ENCODE measurements around the gene RNF44.

The RNF44 gene

GRCh38 chr5:176527246-176528222 lies 9.7 kb downstream of the RNF44 start:
- Histone ChIP-seq H3K4me3 (ENCODE audit: low read length) (no peak overlapping the region), H3K27ac (ENCODE audit: low read depth, low read length) (no peak overlapping the region), H3K36me3 (ENCODE audit: insufficient read depth, low read length) (peaks cover 52% of the 10 kb centered on the region), H3K4me1 (ENCODE audit: insufficient read depth, low read length) (no peaks in the 10 kb centered on the region), H3K9ac (ENCODE audit: low read depth, low read length) (no peak overlapping the region), H3K9me3 (ENCODE audit: insufficient read depth, low read depth, low read length) (no peaks in the 10 kb centered on the region), H3K27me3 (ENCODE audit: insufficient read depth, low read length) (no peaks in the 10 kb centered on the region)
- 93% methylated on average over 34 of the region's 34 CpGs for WGBS

GRCh38 chr5:176526462-176526861 lies 10.7 kb downstream of the RNF44 start:
- H3K27me3 ChIP-seq (ENCODE audit: insufficient read depth, low read length): no peaks in the 10 kb centered on the region
- no peaks in the 10 kb centered on the region for H3K4me1 ChIP-seq (ENCODE audit: insufficient read depth, low read length)
- H3K4me3 ChIP-seq (ENCODE audit: low read length): no peak overlapping the region
- H3K9me3 ChIP-seq (ENCODE audit: insufficient read depth, low read depth, low read length): no peaks in the 10 kb centered on the region
- 97% methylated on average over 9 of the region's 9 CpGs for WGBS
- H3K27ac ChIP-seq (ENCODE audit: low read depth, low read length): no peak overlapping the region
- no peak overlapping the region for H3K9ac ChIP-seq (ENCODE audit: low read depth, low read length)
- peaks cover 46% of the 10 kb centered on the region for H3K36me3 ChIP-seq (ENCODE audit: insufficient read depth, low read length)

GRCh38 chr5:176525677-176526076 lies 11.5 kb downstream of the RNF44 start:
- Histone ChIP-seq H3K4me3 (ENCODE audit: low read length) (no peak overlapping the region), H3K27ac (ENCODE audit: low read depth, low read length) (no peak overlapping the region), H3K9ac (ENCODE audit: low read depth, low read length) (no peak overlapping the region), H3K4me1 (ENCODE audit: insufficient read depth, low read length) (no peaks in the 10 kb centered on the region), H3K27me3 (ENCODE audit: insufficient read depth, low read length) (no peaks in the 10 kb centered on the region), H3K9me3 (ENCODE audit: insufficient read depth, low read depth, low read length) (no peaks in the 10 kb centered on the region), H3K36me3 (ENCODE audit: insufficient read depth, low read length) (peaks cover 38% of the 10 kb centered on the region)
- WGBS: 94% methylated on average over 9 of the region's 9 CpGs

- Histone ChIP-seq H3K9ac (ENCODE audit: low read depth, low read length) (no peak overlapping the region), H3K4me1 (ENCODE audit: insufficient read depth, low read length) (no peaks in the 10 kb centered on the region), H3K4me3 (ENCODE audit: low read length) (no peak overlapping the region), H3K36me3 (ENCODE audit: insufficient read depth, low read length) (peaks cover 34% of the 10 kb centered on the region), H3K9me3 (ENCODE audit: insufficient read depth, low read depth, low read length) (no peaks in the 10 kb centered on the region), H3K27ac (ENCODE audit: low read depth, low read length) (no peak overlapping the region), H3K27me3 (ENCODE audit: insufficient read depth, low read length) (no peaks in the 10 kb centered on the region)
- WGBS: 97% methylated on average over 15 of the region's 15 CpGs
Observed at GRCh38 chr5:176524987-176525386, 12.2 kb downstream of the RNF44 start.

GRCh38 chr5:176524138-176524537 lies 13.1 kb downstream of the RNF44 start:
- Histone ChIP-seq H3K27ac (ENCODE audit: low read depth, low read length) (no peak overlapping the region), H3K27me3 (ENCODE audit: insufficient read depth, low read length) (no peaks in the 10 kb centered on the region), H3K9me3 (ENCODE audit: insufficient read depth, low read depth, low read length) (no peaks in the 10 kb centered on the region), H3K36me3 (ENCODE audit: insufficient read depth, low read length) (peaks cover 27% of the 10 kb centered on the region), H3K9ac (ENCODE audit: low read depth, low read length) (no peak overlapping the region), H3K4me3 (ENCODE audit: low read length) (no peak overlapping the region), H3K4me1 (ENCODE audit: insufficient read depth, low read length) (no peaks in the 10 kb centered on the region)
- 95% methylated on average over 6 of the region's 6 CpGs for WGBS

GRCh38 chr5:176521699-176522263 lies 15.4 kb downstream of the RNF44 start:
- Histone ChIP-seq H3K36me3 (ENCODE audit: insufficient read depth, low read length) (0 out of 2 replicates have a peak, but pooled peaks cover 4% of the 10 kb centered on the region), H3K27me3 (ENCODE audit: insufficient read depth, low read length) (no peaks in the 10 kb centered on the region), H3K27ac (ENCODE audit: low read depth, low read length) (no peak overlapping the region), H3K9ac (ENCODE audit: low read depth, low read length) (no peak overlapping the region), H3K4me3 (ENCODE audit: low read length) (no peak overlapping the region), H3K4me1 (ENCODE audit: insufficient read depth, low read length) (no peaks in the 10 kb centered on the region), H3K9me3 (ENCODE audit: insufficient read depth, low read depth, low read length) (no peaks in the 10 kb centered on the region)
- 71% methylated on average over 10 of the region's 10 CpGs for WGBS

GRCh38 chr5:176521286-176521685 lies 15.9 kb downstream of the RNF44 start:
- no peaks in the 10 kb centered on the region for H3K36me3 ChIP-seq (ENCODE audit: insufficient read depth, low read length)
- no peaks in the 10 kb centered on the region for H3K9me3 ChIP-seq (ENCODE audit: insufficient read depth, low read depth, low read length)
- H3K27ac ChIP-seq (ENCODE audit: low read depth, low read length): no peak overlapping the region
- H3K4me3 ChIP-seq (ENCODE audit: low read length): no peak overlapping the region
- 78% methylated on average over 7 of the region's 7 CpGs for WGBS
- no peaks in the 10 kb centered on the region for H3K27me3 ChIP-seq (ENCODE audit: insufficient read depth, low read length)
- H3K4me1 ChIP-seq (ENCODE audit: insufficient read depth, low read length): no peaks in the 10 kb centered on the region
- no peak overlapping the region for H3K9ac ChIP-seq (ENCODE audit: low read depth, low read length)

- 82% methylated on average over 14 of the region's 16 CpGs for WGBS
- Histone ChIP-seq H3K9ac (ENCODE audit: low read depth, low read length) (no peak overlapping the region), H3K4me1 (ENCODE audit: insufficient read depth, low read length) (no peaks in the 10 kb centered on the region), H3K27ac (ENCODE audit: low read depth, low read length) (no peak overlapping the region), H3K9me3 (ENCODE audit: insufficient read depth, low read depth, low read length) (no peaks in the 10 kb centered on the region), H3K36me3 (ENCODE audit: insufficient read depth, low read length) (no peaks in the 10 kb centered on the region), H3K27me3 (ENCODE audit: insufficient read depth, low read length) (no peaks in the 10 kb centered on the region), H3K4me3 (ENCODE audit: low read length) (no peak overlapping the region)
Observed at GRCh38 chr5:176519810-176520720, 17.1 kb downstream of the RNF44 start.

- Histone ChIP-seq H3K4me1 (ENCODE audit: insufficient read depth, low read length) (no peaks in the 10 kb centered on the region), H3K27ac (ENCODE audit: low read depth, low read length) (no peak overlapping the region), H3K9me3 (ENCODE audit: insufficient read depth, low read depth, low read length) (no peaks in the 10 kb centered on the region), H3K36me3 (ENCODE audit: insufficient read depth, low read length) (no peaks in the 10 kb centered on the region), H3K9ac (ENCODE audit: low read depth, low read length) (no peak overlapping the region), H3K27me3 (ENCODE audit: insufficient read depth, low read length) (no peaks in the 10 kb centered on the region), H3K4me3 (ENCODE audit: low read length) (no peak overlapping the region)
- WGBS: 92% methylated on average over 7 of the region's 7 CpGs
Observed at GRCh38 chr5:176517053-176517661, 20.0 kb downstream of the RNF44 start.

GRCh38 chr5:176515396-176515795 lies 21.8 kb downstream of the RNF44 start:
- Histone ChIP-seq H3K9me3 (ENCODE audit: insufficient read depth, low read depth, low read length) (no peaks in the 10 kb centered on the region), H3K27me3 (ENCODE audit: insufficient read depth, low read length) (no peaks in the 10 kb centered on the region), H3K9ac (ENCODE audit: low read depth, low read length) (no peak overlapping the region), H3K36me3 (ENCODE audit: insufficient read depth, low read length) (no peaks in the 10 kb centered on the region), H3K27ac (ENCODE audit: low read depth, low read length) (no peak overlapping the region), H3K4me1 (ENCODE audit: insufficient read depth, low read length) (no peaks in the 10 kb centered on the region), H3K4me3 (ENCODE audit: low read length) (no peak overlapping the region)
- WGBS: 87% methylated on average over 4 of the region's 4 CpGs
